ENCODE measurements around the gene PNLDC1.

Gene PNLDC1, protein sequence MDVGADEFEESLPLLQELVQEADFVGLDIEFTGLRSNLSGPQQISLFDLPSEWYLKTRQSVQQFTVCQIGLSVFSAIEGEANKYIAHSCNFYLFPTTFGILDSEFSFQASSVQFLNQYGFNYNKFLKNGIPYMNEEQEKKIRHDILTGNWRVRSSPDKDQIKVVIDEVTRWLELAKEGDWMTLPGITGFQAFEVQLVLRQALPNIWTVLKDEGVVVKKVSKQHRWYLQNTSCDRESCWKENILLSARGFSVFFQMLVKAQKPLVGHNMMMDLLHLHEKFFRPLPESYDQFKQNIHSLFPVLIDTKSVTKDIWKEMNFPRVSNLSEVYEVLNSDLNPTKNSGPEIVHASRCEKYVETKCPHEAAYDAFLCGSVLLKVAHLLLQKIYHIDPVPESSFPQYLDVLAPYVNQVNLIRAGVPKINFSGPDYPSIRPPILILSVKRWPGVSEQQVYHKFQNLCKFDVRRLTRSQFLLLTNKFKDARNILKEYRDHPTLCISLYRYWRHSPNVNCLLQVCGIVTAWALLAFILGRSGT

DNA sequence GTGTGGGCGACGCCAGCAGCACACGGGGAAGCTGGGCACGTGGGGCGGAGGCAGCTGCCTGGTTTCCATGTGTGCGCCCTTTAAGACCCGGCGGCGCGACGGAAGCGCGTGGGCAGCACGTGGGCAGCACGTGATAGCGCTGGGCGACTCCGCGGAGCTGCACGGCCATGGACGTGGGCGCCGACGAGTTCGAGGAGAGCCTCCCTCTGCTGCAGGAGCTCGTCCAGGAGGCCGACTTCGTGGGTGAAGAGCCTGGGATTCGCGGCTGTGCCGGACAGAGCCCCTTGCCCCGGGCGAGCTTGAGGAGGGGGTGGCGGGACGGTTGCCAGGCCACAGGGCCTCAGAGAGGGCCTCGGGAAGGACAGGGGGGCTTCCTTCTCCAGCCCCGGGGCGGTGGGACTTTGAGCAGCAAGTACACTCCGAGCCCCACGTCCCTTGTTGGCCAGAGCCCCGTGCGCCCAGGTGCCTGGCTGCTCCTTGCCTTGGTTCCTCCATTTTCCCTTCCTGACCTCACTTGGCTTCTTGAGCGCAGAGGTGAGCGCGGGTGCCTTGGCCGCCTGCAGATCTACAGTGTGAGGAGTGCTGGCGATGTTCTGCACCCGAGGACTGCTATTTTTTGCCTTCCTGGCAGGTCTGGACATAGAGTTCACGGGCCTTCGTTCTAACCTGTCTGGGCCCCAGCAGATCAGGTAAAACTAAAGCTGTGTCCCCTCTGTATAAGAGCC is at the start of gene PNLDC1:
Gene PNLDC1, plus strand, starts transcription at position 136 of the 725 bp plus-strand sequence. Its CDS starts 32 bp downstream, at position 168.
- no peak within 1 kb of the TSS for H3K9ac ChIP-seq (ENCODE audit: low read depth in 1 of 2, low read length in 2 of 2)
- H3K4me3 ChIP-seq (ENCODE audit: low read depth in 1 of 2, low read length in 2 of 2) = no peak within 1 kb of the TSS
- H3K27me3 ChIP-seq (ENCODE audit: control insufficient read depth in 1 of 2, insufficient read depth in 2 of 2, low read length in 2 of 2) = no peaks in the 10 kb centered on the region
- H3K4me1 ChIP-seq (ENCODE audit: control insufficient read depth in 1 of 2, insufficient read depth in 2 of 2, low read length in 2 of 2) = no peaks in the 10 kb centered on the region
- no peaks in the 10 kb centered on the region for H3K9me3 ChIP-seq (ENCODE audit: control insufficient read depth in 1 of 2, low read length in 2 of 2)
- H3K27ac ChIP-seq (ENCODE audit: low read depth, low read length) = no peak within 1 kb of the TSS
- H3K36me3 ChIP-seq (ENCODE audit: control insufficient read depth in 1 of 2, insufficient read depth in 2 of 2, low read length in 2 of 2) = peaks cover 17 to 43% of the 10 kb centered on the region in 2 donors

DNA sequence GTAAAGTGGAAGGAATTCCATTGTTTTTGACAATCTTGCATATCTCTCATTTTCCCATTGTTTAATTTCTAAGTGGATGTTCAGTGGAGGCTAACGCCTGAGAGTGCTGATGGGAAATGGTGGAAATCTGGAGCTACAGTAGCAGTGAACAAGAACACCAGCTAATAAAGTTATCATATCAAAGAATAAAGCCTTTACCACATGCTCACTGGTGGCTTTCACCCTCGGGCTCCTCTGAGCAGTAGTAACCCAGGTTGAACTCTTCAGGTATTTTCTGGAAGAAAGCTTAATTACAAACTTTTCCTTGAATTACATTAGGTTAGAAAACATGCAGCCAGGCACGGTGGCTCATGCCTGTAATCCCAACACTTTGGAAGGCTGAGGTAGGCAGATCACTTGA is 48.6 kb upstream of the PNLDC1 start:
- H3K27ac ChIP-seq (ENCODE audit: low read depth, low read length) = no peak overlapping the region
- H3K27me3 ChIP-seq (ENCODE audit: control insufficient read depth in 1 of 2, insufficient read depth in 2 of 2, low read length in 2 of 2) = no peaks in the 10 kb centered on the region
- H3K9ac ChIP-seq (ENCODE audit: low read depth in 1 of 2, low read length in 2 of 2) = no peak overlapping the region
- no peaks in the 10 kb centered on the region for H3K4me1 ChIP-seq (ENCODE audit: control insufficient read depth in 1 of 2, insufficient read depth in 2 of 2, low read length in 2 of 2)
- H3K36me3 ChIP-seq (ENCODE audit: control insufficient read depth in 1 of 2, insufficient read depth in 2 of 2, low read length in 2 of 2) = peaks cover 25 to 88% of the 10 kb centered on the region in 2 donors
- no peak overlapping the region for H3K4me3 ChIP-seq (ENCODE audit: low read depth in 1 of 2, low read length in 2 of 2)
- no peaks in the 10 kb centered on the region for H3K9me3 ChIP-seq (ENCODE audit: control insufficient read depth in 1 of 2, low read length in 2 of 2)

DNA sequence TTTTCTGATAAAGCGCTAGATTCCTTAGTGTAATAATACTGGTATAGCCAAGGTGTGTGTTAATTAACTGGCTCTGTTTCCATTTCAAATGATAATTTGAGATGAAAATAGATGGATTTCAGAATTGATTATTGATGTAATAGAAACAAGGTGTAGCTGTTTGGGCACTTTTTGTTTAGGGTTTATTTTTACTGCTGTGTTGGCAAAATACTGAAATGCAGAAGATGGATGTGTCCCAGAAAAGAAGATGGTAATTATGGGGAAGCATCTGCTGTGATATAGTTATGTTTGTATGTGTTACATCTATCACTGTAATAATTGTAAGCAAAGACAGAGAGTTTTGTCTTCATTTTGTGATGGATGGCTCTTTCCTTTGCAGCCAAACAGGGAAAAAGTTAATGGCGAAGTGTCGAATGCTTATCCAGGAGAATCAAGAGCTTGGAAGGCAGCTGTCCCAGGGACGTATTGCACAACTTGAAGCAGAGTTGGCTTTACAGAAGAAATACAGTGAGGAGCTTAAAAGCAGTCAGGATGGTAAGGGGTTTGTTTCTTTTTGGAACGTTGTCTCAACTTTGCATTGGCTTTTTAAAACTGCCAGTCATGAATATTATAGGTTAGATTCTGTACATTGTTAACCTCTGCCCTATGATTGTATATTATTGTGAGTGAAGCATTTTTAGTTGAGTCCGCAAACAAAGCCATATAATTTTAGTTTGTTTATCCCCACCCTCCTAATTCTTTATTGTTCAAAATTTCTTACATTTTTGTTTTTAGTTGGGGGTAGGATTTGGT is 46.8 kb upstream of the PNLDC1 start:
- Histone ChIP-seq H3K9me3 (ENCODE audit: control insufficient read depth in 1 of 2, low read length in 2 of 2) (no peaks in the 10 kb centered on the region), H3K36me3 (ENCODE audit: control insufficient read depth in 1 of 2, insufficient read depth in 2 of 2, low read length in 2 of 2) (peaks cover 22 to 88% of the 10 kb centered on the region in 2 donors), H3K4me1 (ENCODE audit: control insufficient read depth in 1 of 2, insufficient read depth in 2 of 2, low read length in 2 of 2) (no peaks in the 10 kb centered on the region), H3K9ac (ENCODE audit: low read depth in 1 of 2, low read length in 2 of 2) (no peak overlapping the region), H3K27ac (ENCODE audit: low read depth, low read length) (no peak overlapping the region), H3K4me3 (ENCODE audit: low read depth in 1 of 2, low read length in 2 of 2) (no peak overlapping the region), H3K27me3 (ENCODE audit: control insufficient read depth in 1 of 2, insufficient read depth in 2 of 2, low read length in 2 of 2) (no peaks in the 10 kb centered on the region)

DNA sequence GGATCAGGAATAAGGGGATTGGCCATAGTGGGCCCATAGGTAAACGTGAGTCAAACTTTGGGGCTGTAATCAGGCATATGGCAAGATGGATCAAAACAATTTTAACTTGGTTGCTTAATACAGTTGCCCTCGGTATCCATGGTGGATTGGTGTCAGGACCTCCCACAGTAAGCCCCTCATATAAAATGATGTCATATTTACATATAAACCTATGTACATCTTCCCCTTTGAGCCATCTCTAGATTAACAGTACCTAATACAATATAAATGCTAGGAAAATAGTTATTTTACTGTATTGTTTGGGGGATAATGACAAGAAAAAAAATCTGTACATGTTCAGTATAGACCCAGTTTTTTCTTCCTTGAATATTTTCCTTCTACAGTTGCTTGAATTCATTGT is 45.7 kb upstream of the PNLDC1 start:
- peaks cover 19 to 78% of the 10 kb centered on the region in 2 donors for H3K36me3 ChIP-seq (ENCODE audit: control insufficient read depth in 1 of 2, insufficient read depth in 2 of 2, low read length in 2 of 2)
- H3K9ac ChIP-seq (ENCODE audit: low read depth in 1 of 2, low read length in 2 of 2) = no peak overlapping the region
- H3K4me3 ChIP-seq (ENCODE audit: low read depth in 1 of 2, low read length in 2 of 2) = no peak overlapping the region
- H3K4me1 ChIP-seq (ENCODE audit: control insufficient read depth in 1 of 2, insufficient read depth in 2 of 2, low read length in 2 of 2) = no peaks in the 10 kb centered on the region
- H3K27ac ChIP-seq (ENCODE audit: low read depth, low read length) = no peak overlapping the region
- no peaks in the 10 kb centered on the region for H3K27me3 ChIP-seq (ENCODE audit: control insufficient read depth in 1 of 2, insufficient read depth in 2 of 2, low read length in 2 of 2)
- H3K9me3 ChIP-seq (ENCODE audit: control insufficient read depth in 1 of 2, low read length in 2 of 2) = no peaks in the 10 kb centered on the region

DNA sequence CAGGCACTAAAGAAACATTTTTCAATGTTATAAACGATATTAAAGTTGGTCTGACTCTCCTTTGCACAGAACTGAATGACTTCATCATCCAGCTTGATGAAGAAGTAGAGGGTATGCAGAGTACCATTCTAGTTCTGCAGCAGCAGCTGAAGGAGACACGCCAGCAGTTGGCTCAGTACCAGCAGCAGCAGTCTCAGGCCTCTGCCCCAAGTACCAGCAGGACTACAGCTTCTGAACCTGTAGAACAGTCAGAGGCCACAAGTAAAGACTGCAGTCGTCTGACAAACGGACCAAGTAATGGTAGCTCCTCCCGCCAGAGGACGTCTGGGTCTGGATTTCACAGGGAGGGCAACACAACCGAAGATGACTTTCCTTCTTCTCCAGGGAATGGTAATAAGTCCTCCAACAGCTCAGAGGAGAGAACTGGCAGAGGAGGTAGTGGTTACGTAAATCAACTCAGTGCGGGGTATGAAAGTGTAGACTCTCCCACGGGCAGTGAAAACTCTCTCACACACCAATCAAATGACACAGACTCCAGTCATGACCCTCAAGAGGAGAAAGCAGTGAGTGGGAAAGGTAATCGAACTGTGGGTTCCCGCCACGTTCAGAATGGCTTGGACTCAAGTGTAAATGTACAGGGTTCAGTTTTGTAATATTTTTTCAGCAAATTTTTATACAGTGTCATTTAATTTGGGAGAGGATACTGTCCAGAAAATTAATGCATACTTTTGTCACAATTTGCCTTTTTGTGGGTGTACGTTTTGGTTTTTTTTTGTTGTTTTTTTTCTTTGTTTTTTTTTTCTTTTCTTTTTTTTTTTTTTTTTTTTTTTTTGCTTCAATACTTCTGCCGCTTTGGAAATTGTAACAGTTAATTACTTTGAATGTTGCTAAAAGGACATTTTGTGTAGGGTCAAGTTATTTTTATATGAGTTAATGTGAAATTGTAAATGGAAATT is 44.8 kb upstream of the PNLDC1 start:
- peaks cover 16 to 70% of the 10 kb centered on the region in 2 donors for H3K36me3 ChIP-seq (ENCODE audit: control insufficient read depth in 1 of 2, insufficient read depth in 2 of 2, low read length in 2 of 2)
- H3K27ac ChIP-seq (ENCODE audit: low read depth, low read length) = no peak overlapping the region

DNA sequence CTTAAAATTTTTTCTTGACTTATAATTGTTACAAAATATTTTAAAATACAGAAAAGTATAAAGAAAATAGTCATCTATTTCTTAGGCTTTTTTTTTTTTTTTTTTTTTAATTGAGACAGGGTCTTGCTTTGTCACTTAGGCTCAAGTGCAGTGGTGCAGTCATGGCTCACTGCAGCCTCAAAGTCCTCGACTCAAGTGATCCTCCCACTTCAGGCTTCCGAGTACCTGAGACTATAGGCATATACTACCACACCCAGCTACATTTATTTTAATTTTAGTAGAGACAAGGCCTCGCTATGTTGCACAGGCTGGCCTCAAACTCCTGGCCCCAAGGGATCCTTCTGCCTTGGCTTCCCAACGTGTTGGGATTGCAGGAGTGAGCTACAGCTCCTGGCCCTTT is 43.6 kb upstream of the PNLDC1 start:
- no peaks in the 10 kb centered on the region for H3K9me3 ChIP-seq (ENCODE audit: control insufficient read depth in 1 of 2, low read length in 2 of 2)
- H3K4me3 ChIP-seq (ENCODE audit: low read depth in 1 of 2, low read length in 2 of 2) = no peak overlapping the region
- H3K9ac ChIP-seq (ENCODE audit: low read depth in 1 of 2, low read length in 2 of 2) = no peak overlapping the region
- peaks cover 9% of the 10 kb centered on the region in 2 donors for H3K4me1 ChIP-seq (ENCODE audit: control insufficient read depth in 1 of 2, insufficient read depth in 2 of 2, low read length in 2 of 2)
- no peak overlapping the region for H3K27ac ChIP-seq (ENCODE audit: low read depth, low read length)
- no peaks in the 10 kb centered on the region for H3K27me3 ChIP-seq (ENCODE audit: control insufficient read depth in 1 of 2, insufficient read depth in 2 of 2, low read length in 2 of 2)
- peaks cover 16 to 62% of the 10 kb centered on the region in 2 donors for H3K36me3 ChIP-seq (ENCODE audit: control insufficient read depth in 1 of 2, insufficient read depth in 2 of 2, low read length in 2 of 2)

More for the DNA sequence above, 44.8 kb upstream of the PNLDC1 start:
- H3K4me3 ChIP-seq (ENCODE audit: low read depth in 1 of 2, low read length in 2 of 2) = no peak overlapping the region
- H3K9ac ChIP-seq (ENCODE audit: low read depth in 1 of 2, low read length in 2 of 2) = no peak overlapping the region
- no peaks in the 10 kb centered on the region for H3K9me3 ChIP-seq (ENCODE audit: control insufficient read depth in 1 of 2, low read length in 2 of 2)
- no peaks in the 10 kb centered on the region for H3K4me1 ChIP-seq (ENCODE audit: control insufficient read depth in 1 of 2, insufficient read depth in 2 of 2, low read length in 2 of 2)
- no peaks in the 10 kb centered on the region for H3K27me3 ChIP-seq (ENCODE audit: control insufficient read depth in 1 of 2, insufficient read depth in 2 of 2, low read length in 2 of 2)

DNA sequence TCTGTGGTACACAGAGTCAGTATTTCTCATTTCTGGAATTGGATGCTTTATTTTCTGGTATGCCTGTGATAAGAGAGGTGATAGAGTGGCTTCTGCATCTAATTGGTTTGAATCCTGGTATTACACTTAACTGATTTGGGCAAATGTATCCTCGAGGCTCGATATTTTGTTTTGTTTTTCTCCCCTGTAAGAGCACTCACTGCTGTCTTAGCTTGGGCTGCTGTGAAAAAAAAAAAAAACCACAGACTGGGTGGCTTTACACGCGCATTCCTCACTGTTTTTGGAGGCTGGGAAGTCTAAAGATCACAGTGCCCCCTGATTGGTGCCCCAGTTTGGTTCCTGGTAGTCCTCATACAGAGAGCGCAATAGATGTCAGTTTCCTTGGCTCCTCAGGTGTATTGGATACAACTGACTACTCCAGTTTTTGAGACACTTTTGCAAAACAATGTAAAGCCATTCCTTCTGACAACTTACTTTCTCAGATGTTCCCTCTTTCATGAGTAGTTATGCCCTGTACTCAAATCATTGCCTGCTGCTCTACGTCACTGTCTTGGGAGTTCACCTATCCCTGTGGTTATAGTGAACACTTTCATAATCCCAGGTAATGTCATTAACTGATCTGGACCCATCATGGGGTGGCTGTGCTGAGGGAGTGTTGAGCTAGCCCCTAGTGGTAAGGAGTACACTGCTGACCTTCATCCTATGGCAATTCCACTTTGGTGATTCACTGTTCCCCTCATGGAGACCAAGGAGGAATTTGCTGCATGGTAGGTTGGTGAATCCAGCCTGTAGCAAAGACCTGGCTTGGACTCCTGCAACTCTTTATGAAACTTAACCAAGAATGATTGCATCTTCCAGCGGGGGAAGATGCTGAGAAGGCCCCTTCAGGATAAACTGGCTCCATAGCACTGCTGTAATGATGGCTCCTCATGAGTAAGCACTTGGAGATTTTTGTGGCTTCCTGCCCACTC is 41.8 kb upstream of the PNLDC1 start:
- peaks cover 10 to 48% of the 10 kb centered on the region in 2 donors for H3K36me3 ChIP-seq (ENCODE audit: control insufficient read depth in 1 of 2, insufficient read depth in 2 of 2, low read length in 2 of 2)
- H3K9me3 ChIP-seq (ENCODE audit: control insufficient read depth in 1 of 2, low read length in 2 of 2) = no peaks in the 10 kb centered on the region
- H3K4me1 ChIP-seq (ENCODE audit: control insufficient read depth in 1 of 2, insufficient read depth in 2 of 2, low read length in 2 of 2) = peaks cover 14 to 16% of the 10 kb centered on the region in 2 donors
- no peaks in the 10 kb centered on the region for H3K27me3 ChIP-seq (ENCODE audit: control insufficient read depth in 1 of 2, insufficient read depth in 2 of 2, low read length in 2 of 2)
- no peak overlapping the region for H3K4me3 ChIP-seq (ENCODE audit: low read depth in 1 of 2, low read length in 2 of 2)
- H3K27ac ChIP-seq (ENCODE audit: low read depth, low read length) = no peak overlapping the region
- H3K9ac ChIP-seq (ENCODE audit: low read depth in 1 of 2, low read length in 2 of 2) = no peak overlapping the region

DNA sequence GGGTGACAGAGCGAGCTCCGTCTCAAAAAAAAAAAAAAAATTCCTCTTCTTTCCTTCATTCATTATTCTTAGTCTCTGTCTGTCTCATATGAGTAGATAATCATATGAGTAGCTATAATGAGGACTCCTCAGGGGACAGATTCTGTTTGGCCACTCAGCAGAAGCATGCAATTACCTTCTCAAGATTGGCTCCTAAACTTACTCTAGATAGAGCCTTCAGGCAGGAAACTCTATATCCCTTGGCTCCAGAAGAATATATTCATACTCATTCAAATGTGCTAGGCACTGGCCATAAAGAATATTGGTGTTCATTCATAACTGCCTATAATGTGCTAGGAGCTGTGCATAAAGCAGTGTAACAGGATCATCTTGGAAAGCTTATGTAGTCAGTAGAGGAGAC is 40.4 kb upstream of the PNLDC1 start:
- peaks cover 9 to 42% of the 10 kb centered on the region in 2 donors for H3K36me3 ChIP-seq (ENCODE audit: control insufficient read depth in 1 of 2, insufficient read depth in 2 of 2, low read length in 2 of 2)
- no peaks in the 10 kb centered on the region for H3K9me3 ChIP-seq (ENCODE audit: control insufficient read depth in 1 of 2, low read length in 2 of 2)
- no peak overlapping the region for H3K27ac ChIP-seq (ENCODE audit: low read depth, low read length)
- H3K27me3 ChIP-seq (ENCODE audit: control insufficient read depth in 1 of 2, insufficient read depth in 2 of 2, low read length in 2 of 2) = no peaks in the 10 kb centered on the region
- H3K4me1 ChIP-seq (ENCODE audit: control insufficient read depth in 1 of 2, insufficient read depth in 2 of 2, low read length in 2 of 2) = peaks cover 14 to 17% of the 10 kb centered on the region in 2 donors
- H3K9ac ChIP-seq (ENCODE audit: low read depth in 1 of 2, low read length in 2 of 2) = no peak overlapping the region
- no peak overlapping the region for H3K4me3 ChIP-seq (ENCODE audit: low read depth in 1 of 2, low read length in 2 of 2)
